KMS-11 (cell line): ENCODE measurements around the gene TMEM217.

Experiments used
- H2AFZ ChIP-seq: fragments of 200-600 bp; sonication (generic); 2 replicates; pipeline ENCODE4 v1.6.1; 2016; ENCODE audit warnings: antibody characterized with exemption, mixed run types, low read depth
- H3K27ac ChIP-seq: fragments of 200-600 bp; sonication (generic); 2 replicates; pipeline ENCODE4 v1.6.1; 2016; ENCODE audit warnings: mild to moderate bottlenecking, mixed run types
- H3K27me3 ChIP-seq: fragments of 200-600 bp; sonication (generic); 2 replicates; pipeline ENCODE4 v1.6.1; 2017; ENCODE audit warnings: mild to moderate bottlenecking, low read depth, mixed run types, moderate library complexity; ENCODE audit not compliant: insufficient read depth
- H3K36me3 ChIP-seq: fragments of 200-600 bp; sonication (generic); 2 replicates; pipeline ENCODE4 v1.6.1; 2017; ENCODE audit warnings: mild to moderate bottlenecking, mixed run types; ENCODE audit not compliant: insufficient read depth
- H3K4me1 ChIP-seq: fragments of 200-600 bp; sonication (generic); 2 replicates; pipeline ENCODE4 v1.6.1; 2016; ENCODE audit warnings: mild to moderate bottlenecking, low read depth, mixed run types; ENCODE audit not compliant: poor library complexity, severe bottlenecking
- H3K4me2 ChIP-seq: fragments of 200-600 bp; sonication (generic); 2 replicates; pipeline ENCODE4 v1.7.0; 2016; ENCODE audit warnings: mild to moderate bottlenecking, mixed run types
- H3K4me3 ChIP-seq: fragments of 200-600 bp; sonication (generic); IDR thresholded peaks from 2 replicates; pipeline ENCODE4 v1.6.1; 2017; ENCODE audit warnings: low read depth, low read length, mixed read lengths; ENCODE audit not compliant: insufficient read depth
- H3K79me2 ChIP-seq: fragments of 200-600 bp; sonication (generic); 2 replicates; pipeline ENCODE4 v1.6.1; 2016; ENCODE audit warnings: low read depth, mixed run types; ENCODE audit not compliant: insufficient read depth
- H3K9ac ChIP-seq: fragments of 200-600 bp; sonication (generic); 2 replicates; pipeline ENCODE4 v1.6.1; 2016; ENCODE audit warnings: mild to moderate bottlenecking, mixed run types
- H4K20me1 ChIP-seq: fragments of 200-600 bp; sonication (generic); 2 replicates; pipeline ENCODE4 v1.6.1; 2016; ENCODE audit warnings: mild to moderate bottlenecking, mixed run types; ENCODE audit not compliant: insufficient read depth
- CTCF ChIP-seq: fragments of 200-600 bp; sonication (generic); conservative IDR thresholded peaks from 2 replicates; pipeline ENCODE4 v1.6.1; 2017; ENCODE audit warnings: low read depth, mild to moderate bottlenecking, antibody characterized with exemption, low read length, moderate library complexity, mixed read lengths

TMEM217 gene

GRCh38 chr6:37272834-37273566 is 15.1 kb upstream of the TMEM217 start:
- no peaks in the 10 kb centered on the region for H3K36me3 ChIP-seq
- no peaks in the 10 kb centered on the region for H4K20me1 ChIP-seq
- H2AFZ ChIP-seq = no peak overlapping the region
- H3K4me3 ChIP-seq = no peak overlapping the region
- no peak overlapping the region for H3K27ac ChIP-seq
- no peaks in the 10 kb centered on the region for H3K79me2 ChIP-seq
- H3K27me3 ChIP-seq = no peaks in the 10 kb centered on the region
- no peak overlapping the region for H3K4me2 ChIP-seq
- TF ChIP-seq CTCF = no peak
- H3K9ac ChIP-seq = no peak overlapping the region
- H3K4me1 ChIP-seq = peaks cover 10% of the 10 kb centered on the region

- Histone ChIP-seq H3K36me3 (no peaks in the 10 kb centered on the region), H4K20me1 (no peaks in the 10 kb centered on the region), H3K27me3 (no peaks in the 10 kb centered on the region), H3K4me3 (no peak overlapping the region), H3K9ac (no peak overlapping the region), H3K4me2 (no peak overlapping the region), H2AFZ (no peak overlapping the region), H3K27ac (no peak overlapping the region), H3K4me1 (no peaks in the 10 kb centered on the region), H3K79me2 (no peaks in the 10 kb centered on the region)
- TF ChIP-seq CTCF = no peak
Observed at GRCh38 chr6:37269105-37269504, 11.2 kb upstream of the TMEM217 start.

GRCh38 chr6:37265860-37266259 is 7.9 kb upstream of the TMEM217 start:
- Histone ChIP-seq H3K27ac (no peak overlapping the region), H3K4me3 (no peak overlapping the region), H2AFZ (no peak overlapping the region), H3K9ac (no peak overlapping the region), H3K27me3 (no peaks in the 10 kb centered on the region), H3K36me3 (no peaks in the 10 kb centered on the region), H3K4me1 (peaks cover 9% of the 10 kb centered on the region), H4K20me1 (no peaks in the 10 kb centered on the region), H3K79me2 (no peaks in the 10 kb centered on the region; the same call in 1 of the 2 replicates), H3K4me2 (no peak overlapping the region)
- TF ChIP-seq CTCF = no peak

- Histone ChIP-seq H3K27me3 (no peaks in the 10 kb centered on the region), H3K9ac (no peak overlapping the region), H3K36me3 (no peaks in the 10 kb centered on the region), H3K4me2 (no peak overlapping the region), H2AFZ (no peak overlapping the region), H3K79me2 (no peaks in the 10 kb centered on the region; the same call in 1 of the 2 replicates), H3K4me3 (no peak overlapping the region), H4K20me1 (no peaks in the 10 kb centered on the region), H3K27ac (no peak overlapping the region), H3K4me1 (peaks cover 17% of the 10 kb centered on the region)
- no peak for TF ChIP-seq CTCF
Observed at GRCh38 chr6:37265001-37265400, 7.1 kb upstream of the TMEM217 start.
